RKO (cell line): ENCODE measurements around the gene MRPS18B.
A peak's percentile ranks its signal among the peaks of the same experiment; 100 is the strongest.

ENCODE experiments used
- DNase-seq: peaks from one replicate; pipeline ENCODE4 v3.0.0-alpha.2; 2016; ENCODE audit warnings: low spot score

MRPS18B gene

DNA sequence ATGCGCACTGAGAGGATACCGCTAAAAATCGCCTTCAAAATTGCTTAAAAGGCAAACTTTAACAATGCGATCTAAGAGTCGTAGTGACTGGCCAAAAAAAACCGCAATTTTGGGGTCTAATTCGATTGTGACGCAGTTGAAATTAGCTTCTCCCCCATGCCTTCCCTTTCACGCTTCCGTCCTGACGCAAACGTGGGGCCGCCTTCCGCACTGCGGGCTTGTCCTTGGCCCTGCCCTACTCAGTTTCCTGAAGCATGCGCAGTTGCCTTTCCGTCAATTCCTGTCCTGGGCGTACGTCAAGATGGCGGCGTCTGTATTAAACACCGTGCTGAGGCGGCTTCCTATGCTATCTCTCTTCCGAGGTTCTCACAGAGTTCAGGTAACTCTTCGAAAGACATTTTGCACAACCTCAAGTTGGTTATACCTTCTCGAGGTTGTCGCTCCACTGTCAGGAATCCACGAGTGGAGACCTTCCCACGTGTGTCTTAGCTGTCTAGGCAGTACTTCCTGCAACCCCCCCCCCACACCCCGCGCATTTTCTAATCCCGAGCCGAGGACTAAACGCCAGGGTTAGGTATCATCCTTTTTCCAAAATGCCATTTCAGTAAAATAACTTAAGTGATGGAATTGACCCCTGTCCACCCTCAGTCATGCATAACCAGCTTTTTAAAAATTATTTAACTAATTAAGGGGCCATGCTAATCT, at the start of gene MRPS18B:
MRPS18B (plus strand) TSS at position 276 of the 705 bp plus-strand sequence; CDS start at position 302, 26 bp downstream.
- peak; percentile 97 for DNase-seq

DNA sequence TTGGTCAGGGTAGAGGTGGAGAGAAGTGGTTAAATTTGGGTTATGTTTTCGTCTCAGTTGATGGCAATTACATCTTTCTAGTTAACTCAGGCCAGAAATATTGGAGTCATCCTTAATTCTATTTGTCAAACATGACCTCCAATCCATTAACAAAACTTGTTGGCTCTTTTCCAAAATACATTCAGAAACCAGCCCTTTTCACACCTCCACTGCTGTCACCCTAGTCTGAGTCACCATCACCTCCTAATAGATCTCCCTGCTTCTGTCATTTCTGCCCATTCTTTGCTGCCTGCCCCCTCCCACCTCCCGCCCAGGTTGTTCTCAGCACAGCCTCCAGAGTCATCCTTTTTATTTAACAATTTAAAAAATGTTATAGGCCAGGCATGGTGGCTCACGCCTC, 49.4 kb upstream of the MRPS18B start:
- peak; percentile 43 for DNase-seq

DNA sequence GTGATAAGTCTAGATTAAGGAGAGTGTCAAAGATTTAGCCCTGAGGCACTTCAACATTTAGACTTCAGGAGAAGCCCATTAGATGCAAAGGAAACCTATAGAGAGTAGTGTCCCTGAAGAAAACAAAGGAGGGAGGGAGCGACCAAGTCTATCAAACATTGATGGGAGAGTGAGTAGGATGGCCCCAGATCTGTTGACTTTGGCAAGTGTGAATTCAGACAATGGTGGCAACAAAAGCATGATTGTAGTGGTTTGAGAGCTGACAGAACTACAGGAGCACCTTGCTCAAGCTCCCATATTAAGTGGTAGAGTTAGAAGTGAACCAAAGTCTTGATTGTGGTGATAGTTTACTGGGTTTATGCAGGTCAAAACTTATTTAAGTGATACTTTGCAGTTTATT, 47.4 kb upstream of the MRPS18B start:
- no peak for DNase-seq

DNA sequence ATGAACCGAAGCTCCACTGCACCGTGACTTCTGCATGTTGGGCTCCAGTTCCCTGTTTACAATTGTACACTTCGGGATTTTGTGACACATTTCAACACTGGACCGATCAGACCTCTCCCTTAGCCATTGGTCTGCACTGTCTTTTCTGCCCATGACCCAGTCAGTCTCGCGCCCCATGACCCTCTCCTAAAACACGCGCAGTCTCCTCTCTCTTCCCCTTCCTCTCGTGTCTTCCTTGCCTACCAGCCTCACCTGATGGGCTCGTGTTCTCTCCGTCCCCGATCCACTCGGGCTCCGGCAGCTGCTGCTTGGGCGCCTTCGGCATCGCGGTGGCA, 46.9 kb upstream of the MRPS18B start:
- DNase-seq: peak; percentile 47

DNA sequence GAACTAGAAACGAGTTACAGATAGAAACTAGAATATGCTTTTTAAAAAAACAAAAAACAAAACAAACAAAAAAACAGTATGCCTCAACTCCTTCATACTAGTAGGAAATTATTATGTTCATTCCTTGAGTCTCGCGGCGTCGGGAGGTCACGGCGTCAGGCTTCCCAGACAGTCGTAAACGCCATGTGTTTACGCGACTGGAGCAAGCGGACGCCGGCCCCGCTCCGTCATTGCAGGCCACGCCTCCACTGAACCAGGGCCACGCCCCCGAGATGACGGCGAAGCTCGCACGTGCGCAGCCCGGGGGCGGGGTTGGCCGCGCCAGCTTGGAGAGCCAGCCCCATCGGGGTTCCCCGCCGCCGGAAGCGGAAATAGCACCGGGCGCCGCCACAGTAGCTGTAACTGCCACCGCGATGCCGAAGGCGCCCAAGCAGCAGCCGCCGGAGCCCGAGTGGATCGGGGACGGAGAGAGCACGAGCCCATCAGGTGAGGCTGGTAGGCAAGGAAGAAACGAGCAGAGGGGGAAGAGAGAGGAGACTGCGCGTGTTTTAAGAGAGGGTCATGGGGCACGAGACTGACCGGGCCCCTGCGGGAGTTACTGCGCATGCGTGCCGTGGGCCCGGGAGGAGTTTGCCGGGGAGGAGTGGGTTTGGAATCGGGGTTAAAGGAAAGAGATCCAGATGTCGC, 46.4 kb upstream of the MRPS18B start, which contains the start of gene ABCF1:
ABCF1 (plus strand) TSS at position 368 of the 687 bp plus-strand sequence; CDS start at position 414, 46 bp downstream.
- peak; percentile 96 for DNase-seq

DNA sequence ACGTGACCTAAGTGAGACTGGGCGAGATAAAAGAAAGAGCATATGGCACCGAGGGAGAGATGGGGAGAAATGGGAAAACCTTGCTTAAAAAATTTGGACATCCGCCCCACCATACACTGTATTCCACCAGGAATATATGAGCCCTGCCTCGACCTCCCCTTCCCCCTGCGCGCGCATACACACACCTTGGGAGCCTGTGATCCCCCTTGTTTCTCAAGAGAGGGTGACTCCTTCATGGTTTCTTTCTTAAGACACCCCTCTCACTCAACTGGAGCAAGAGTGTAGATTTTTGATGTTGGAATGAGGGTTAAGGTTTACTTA, 45.9 kb upstream of the MRPS18B start:
- no peak for DNase-seq

DNA sequence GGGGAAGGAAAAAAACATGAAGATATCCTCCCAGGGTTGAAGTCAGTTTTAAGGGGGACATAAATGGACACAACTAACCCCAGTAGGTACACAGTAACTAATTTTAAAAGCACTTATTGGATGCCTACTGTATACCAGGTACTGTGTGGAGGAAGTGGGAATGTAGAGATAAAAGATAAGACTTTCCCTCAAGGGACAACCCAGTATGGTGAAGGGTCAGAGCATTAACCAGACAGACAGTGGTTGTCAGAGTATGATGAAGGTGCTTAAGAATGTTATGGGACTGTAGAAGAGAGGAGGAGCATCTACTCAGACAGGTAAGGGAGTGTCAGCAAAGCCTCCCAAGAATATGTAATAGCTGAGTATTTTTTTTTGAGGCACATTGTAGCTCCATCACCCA, 45.5 kb upstream of the MRPS18B start:
- no peak for DNase-seq

DNA sequence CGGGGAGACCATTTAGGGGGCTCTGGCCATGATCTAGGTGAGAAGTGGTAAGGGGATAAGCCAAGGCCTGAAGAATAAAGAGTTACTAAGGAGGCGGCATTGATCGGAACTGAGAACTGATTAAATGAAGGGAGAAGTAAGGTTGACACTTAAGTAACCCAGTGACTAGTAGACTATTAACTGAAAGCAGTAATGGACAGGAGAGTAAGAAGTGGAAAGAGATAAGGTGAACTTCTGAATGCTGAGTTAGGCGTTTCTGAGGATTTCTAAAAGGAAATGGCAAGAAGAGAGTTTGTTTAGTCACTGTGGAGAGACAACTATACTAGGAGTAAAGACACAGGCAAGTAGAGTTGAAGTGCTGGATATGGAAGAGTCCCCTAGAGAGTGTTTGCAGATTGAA, 44.5 kb upstream of the MRPS18B start:
- no peak for DNase-seq

DNA sequence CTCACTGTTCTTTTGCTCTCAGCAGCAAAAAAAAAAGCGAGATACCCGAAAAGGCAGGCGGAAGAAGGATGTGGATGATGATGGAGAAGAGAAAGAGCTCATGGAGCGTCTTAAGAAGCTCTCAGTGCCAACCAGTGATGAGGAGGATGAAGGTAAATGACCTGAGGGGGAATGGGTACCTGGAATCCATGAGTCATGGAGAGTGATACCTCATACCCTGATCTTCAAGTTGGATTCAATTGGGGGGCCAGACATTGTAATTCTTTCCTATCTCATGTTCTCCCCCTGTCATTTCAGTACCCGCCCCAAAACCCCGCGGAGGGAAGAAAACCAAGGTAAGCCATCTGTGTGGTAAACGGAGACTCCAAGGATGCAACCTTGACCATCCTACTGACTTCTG, 39.6 kb upstream of the MRPS18B start:
- DNase-seq: no peak

DNA sequence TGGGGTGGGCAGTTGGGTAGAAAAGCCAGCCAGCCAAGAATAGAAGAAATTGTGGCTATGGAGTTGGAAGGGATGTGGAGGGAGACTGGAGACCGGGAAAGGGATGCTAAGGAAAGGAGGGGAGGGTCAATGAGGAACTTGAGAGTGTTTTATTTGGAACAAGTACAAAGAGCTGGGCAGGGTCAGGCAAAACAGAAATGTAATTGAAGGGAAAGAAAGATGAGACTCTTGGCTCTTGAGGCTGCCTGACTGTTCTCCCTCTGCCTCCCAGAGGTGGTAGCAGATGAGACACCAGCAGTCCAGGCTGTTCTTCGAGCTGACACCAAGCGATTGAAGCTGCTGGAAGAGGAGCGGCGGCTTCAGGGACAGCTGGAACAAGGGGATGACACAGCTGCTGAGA, 33.7 kb upstream of the MRPS18B start:
- DNase-seq: no peak

DNA sequence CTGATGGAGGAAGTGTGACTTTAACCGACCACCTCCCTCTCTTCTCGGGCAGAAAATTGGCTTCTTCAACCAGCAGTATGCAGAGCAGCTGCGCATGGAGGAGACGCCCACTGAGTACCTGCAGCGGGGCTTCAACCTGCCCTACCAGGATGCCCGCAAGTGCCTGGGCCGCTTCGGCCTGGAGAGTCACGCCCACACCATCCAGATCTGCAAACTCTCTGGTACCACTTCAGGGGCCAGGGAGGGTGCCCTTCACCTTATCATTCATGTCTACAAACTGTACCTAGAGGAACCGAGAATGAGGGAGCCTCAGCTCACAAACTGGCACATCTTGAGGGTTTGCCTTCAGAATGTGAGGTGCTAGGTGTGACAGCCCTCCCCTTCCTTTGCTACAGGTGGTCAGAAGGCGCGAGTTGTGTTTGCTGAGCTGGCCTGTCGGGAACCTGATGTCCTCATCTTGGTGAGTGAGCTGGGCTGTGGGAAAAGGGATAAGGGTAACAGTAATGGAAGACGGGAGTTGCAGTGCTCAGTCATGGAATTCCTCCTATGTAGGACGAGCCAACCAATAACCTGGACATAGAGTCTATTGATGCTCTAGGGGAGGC, 27.8 kb upstream of the MRPS18B start:
- DNase-seq: no peak

DNA sequence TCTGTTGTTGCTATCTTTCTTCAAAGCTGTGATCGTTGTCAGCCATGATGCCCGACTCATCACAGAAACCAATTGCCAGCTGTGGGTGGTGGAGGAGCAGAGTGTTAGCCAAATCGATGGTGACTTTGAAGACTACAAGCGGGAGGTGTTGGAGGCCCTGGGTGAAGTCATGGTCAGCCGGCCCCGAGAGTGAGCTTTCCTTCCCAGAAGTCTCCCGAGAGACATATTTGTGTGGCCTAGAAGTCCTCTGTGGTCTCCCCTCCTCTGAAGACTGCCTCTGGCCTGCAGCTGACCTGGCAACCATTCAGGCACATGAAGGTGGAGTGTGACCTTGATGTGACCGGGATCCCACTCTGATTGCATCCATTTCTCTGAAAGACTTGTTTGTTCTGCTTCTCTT, 27.1 kb upstream of the MRPS18B start:
- DNase-seq: no peak

DNA sequence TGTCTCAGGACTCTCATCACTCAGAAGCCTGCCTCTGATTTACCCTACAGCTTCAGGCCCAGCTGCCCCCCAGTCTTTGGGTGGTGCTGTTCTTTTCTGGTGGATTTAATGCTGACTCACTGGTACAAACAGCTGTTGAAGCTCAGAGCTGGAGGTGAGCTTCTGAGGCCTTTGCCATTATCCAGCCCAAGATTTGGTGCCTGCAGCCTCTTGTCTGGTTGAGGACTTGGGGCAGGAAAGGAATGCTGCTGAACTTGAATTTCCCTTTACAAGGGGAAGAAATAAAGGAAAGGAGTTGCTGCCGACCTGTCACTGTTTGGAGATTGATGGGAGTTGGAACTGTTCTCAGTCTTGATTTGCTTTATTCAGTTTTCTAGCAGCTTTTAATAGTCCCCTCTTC, 26.6 kb upstream of the MRPS18B start:
- DNase-seq: no peak

DNA sequence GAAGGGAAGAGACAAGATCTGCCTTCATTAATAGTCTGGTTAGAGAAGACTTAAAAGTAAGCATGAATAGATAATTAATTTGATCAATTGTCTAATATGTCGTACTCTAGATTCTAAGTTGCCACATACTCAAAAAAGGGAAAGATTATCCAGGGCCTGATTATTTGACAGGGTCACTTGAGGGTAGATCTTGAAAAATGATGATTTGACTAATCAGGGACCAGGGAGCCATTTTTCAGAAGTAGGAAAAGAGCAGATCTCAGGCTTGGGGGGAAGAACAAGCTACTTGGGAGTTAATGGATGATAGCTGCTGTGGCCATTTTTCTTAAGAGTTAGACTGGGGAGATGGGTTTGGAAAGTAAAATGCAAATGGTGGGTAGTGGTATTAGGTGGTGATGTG, 25.4 kb upstream of the MRPS18B start:
- DNase-seq: no peak

DNA sequence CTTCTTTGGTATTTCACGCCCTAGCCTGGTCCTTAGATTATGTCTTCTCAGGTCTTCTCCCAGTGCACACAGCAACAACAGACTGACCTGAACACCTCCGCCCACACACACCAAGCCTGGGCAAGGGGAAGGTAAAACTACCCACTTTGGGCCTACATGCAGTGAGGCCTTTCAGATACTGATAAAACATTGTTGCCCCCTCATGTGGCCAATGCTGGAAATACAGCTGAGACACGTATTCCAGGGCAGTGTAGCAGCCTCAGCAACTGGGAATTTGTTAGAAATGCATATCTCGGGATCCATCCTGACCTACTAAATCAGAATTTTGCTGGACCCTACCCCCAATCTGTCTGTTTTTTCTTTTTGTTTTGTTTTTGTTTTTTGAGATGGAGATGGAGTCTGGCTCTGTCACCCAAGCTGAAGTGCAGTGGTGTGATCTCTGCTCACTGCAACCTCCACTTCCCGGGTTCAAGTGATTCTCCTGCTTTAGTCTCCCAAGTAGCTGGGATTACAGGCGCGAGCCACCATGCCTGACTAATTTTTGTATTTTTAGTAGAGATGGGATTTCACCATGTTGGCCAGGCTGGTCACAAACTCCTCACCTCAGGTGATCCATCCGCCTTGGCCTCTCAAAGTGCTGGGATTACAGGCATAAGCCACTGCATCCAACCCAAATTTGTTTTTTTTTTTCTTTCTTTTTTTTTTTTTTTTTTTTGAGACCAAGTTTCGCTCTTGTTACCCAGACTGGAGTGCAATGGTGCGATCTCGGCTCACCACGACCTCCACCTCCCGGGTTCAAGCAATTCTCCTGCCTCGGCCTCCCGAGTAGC, 20.1 kb upstream of the MRPS18B start:
- DNase-seq: peak; percentile 83

DNA sequence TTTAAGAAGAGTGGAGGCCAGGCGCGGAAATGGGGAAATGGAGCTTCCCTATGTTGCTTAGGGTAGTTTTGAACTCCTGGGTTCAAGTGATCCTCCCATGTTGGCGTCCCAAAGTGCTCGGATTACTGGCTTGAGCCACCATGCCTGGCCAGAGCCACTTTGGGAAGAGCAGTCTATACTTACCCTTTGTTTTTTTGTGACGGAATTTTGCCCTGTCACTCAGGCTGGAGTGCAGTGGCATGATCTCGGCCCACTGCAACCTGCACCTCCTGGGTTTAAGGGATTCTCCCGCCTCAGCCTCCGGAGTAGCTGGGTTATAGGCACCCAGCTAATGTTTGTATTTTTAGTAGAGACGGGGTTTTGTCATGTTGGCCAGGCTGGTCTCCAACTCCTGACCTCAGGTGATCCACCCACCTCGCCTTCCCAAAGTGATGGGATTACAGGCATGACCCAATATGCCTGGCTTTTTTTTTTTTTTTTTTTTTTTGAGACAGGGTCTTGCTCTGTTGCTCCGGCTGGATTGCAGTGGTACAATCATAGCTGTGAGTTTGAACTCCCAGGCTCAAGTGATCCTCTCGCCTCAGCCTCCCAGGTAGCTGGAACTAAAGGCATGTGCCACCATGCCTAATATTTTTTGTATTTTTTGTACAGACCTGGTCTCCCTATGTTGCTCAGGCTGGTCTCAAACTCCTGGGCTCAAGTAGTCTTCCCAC, 18.6 kb upstream of the MRPS18B start:
- no peak for DNase-seq

DNA sequence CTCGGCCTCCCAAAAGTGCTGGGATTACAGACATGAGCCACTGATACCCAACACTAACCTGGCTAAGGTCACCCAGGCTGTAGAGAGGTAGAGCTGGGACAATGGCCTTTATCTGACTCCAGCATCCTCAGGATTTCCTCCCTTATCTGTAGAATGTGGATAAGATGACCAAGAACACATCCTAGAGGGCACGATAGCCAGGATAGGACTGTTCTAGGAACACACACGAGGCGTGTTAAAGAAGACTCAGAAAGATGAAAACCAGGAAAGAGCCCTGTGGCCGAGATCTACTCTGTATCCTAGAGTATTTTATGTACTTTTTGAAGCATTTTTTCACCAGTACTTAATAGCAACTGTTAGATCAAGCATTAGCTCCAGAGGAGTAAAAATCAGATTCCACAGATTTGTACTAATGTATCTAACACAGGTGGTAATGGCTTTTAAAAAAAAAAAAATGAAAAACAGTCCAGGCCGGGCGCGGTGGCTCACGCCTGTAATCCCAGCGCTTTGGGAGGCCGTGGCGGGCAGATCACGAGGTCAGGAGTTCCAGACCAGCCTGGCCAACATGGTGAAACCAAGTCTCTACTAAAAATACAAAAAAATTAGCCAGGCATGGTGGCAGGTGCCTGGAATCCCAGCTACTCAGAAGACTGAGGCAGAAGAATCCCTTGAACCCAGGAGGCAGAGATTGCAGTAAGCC, 17.9 kb upstream of the MRPS18B start:
- no peak for DNase-seq

DNA sequence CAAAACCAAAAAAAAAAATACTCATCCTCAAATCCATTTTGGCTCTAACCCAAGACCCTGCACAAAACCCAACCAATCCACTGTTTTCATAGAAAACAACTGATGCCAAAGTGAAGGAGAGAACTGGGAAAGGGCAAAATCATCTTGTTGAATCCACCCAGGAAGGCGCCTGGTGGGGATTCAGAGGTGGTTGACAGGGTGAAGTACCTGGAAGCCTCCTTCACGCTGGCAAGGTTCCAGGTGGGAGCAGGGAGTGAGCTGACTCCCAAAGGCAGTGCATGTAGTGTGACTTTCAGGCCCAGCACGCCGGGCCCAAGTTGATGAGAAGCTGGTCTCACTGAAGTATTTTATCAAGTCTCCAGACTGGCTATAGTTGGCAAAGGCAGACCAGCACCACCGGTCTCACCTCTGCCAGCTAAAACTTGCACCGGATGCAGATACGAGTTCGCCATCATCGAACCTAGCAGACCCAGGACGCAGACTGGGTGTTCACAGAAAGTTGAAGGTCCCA, 17.1 kb upstream of the MRPS18B start:
- DNase-seq: no peak

DNA sequence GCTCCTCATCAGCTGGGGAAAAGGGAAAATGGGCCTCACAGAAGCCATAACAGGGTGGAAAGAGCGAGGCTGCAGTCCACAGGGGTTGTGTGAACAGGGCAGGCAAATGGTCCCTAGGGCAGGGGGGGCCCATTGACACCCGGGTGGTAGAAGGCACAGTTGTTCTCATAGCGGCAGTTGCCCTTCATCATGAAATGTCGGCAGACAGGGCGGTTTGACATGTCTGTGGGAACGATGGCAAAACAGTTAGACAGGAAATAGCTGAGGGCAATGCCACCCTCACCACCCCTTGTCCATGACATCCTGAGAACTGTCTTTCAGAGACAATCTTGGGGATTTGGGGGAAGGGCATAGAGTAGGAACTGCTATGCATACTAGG, 16.2 kb upstream of the MRPS18B start:
- DNase-seq: no peak

DNA sequence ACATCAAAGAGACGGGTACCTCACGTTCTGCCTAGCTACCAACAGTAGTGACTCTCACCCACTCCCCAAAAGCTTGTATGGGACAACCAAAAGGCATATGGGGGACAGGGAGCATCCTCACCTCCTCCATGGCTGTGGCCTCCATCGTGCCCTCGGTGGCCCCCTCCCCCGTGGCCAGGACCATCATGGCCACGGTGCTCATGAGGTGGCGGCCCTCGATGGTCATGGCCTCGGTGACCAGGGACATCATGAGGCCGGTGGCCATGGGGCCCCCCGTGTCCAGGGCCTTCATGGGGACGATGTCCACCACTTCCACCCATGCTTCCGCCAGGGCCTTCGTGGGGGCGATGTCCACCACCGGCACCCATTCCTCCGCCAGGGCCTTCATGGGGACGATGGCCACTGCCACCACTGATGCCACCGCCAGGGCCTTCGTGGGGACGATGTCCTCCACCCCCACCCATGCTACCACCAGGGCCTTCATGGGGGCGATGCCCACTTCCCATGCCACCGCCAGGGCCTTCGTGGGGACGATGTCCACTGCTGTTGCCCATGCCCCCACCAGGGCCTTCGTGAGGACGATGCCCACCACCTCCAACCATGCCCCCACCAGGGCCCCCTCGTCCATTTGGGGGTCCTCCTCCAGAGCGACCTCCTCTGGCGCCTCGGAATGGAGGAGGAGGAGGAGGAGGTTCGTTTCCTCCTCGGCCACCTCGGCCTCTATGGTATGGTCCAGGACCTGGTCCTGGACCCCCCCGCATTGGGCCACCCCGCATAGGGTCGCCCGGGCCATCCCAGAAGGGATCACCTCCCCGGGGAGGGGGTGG, 15.6 kb upstream of the MRPS18B start:
- no peak for DNase-seq
